Type B pancreatic cell (in vitro differentiated cells): ENCODE measurements around the gene CT47C1. TPM values are rescaled to one million over a fixed set of nuclear protein-coding genes. Genes with fewer than 3 reads are reported as not detected.

Experiments
- DNase-seq: peaks from one replicate; pipeline ENCODE4 v3.0.0; 2021; ENCODE audit warnings: mixed read lengths; ENCODE audit not compliant: unreplicated experiment; ENCODE audit errors: extremely low spot score
- H3K27ac Mint-ChIP-seq: 2 replicates; pipeline ENCODE4 v1.8.0; 2021; ENCODE audit warnings: mild to moderate bottlenecking, mixed read lengths
- H3K27me3 Mint-ChIP-seq: 2 replicates; pipeline ENCODE4 v1.8.0; 2021; ENCODE audit warnings: mixed read lengths
- H3K36me3 Mint-ChIP-seq: 2 replicates; pipeline ENCODE4 v1.8.0; 2021; ENCODE audit warnings: mixed read lengths
- H3K4me1 Mint-ChIP-seq: one replicate; pipeline ENCODE4 v1.8.0; 2021; ENCODE audit warnings: mixed read lengths; ENCODE audit not compliant: unreplicated experiment
- H3K4me3 Mint-ChIP-seq: 2 replicates; pipeline ENCODE4 v1.8.0; 2021; ENCODE audit warnings: mild to moderate bottlenecking, mixed read lengths
- H3K9me3 Mint-ChIP-seq: 2 replicates; pipeline ENCODE4 v1.8.0; 2021; ENCODE audit warnings: mixed read lengths
- CTCF ChIP-seq: fragments of 200-600 bp; sonication (generic); conservative IDR thresholded peaks from 2 replicates; pipeline ENCODE4 v1.5.0; 2021; ENCODE audit warnings: antibody characterized with exemption, mild to moderate bottlenecking
- total RNA-seq: library from RNA; stranded (reverse); gene quantifications from 2 replicates; pipeline ENCODE4 v1.2.1, GENCODE V29; 2021; ENCODE audit warnings: low replicate concordance

The CT47C1 gene
- total RNA-seq, 1 donor from 2014 or later: not detected

- no peaks in the 10 kb centered on the region for H3K9me3 Mint-ChIP-seq
- no peak overlapping the region for H3K27ac Mint-ChIP-seq
- H3K4me1 Mint-ChIP-seq: no peaks in the 10 kb centered on the region
- H3K4me3 Mint-ChIP-seq: no peak overlapping the region
- H3K27me3 Mint-ChIP-seq: no peaks in the 10 kb centered on the region
- TF ChIP-seq CTCF: no peak
- H3K36me3 Mint-ChIP-seq: no peaks in the 10 kb centered on the region
- DNase-seq: no peak
These were observed 3.7 kb upstream of the CT47C1 start for GRCh38 chrX:119069128-119069527.

GRCh38 chrX:119069762-119070161, 3.0 kb upstream of the CT47C1 start:
- no peaks in the 10 kb centered on the region for H3K9me3 Mint-ChIP-seq
- TF ChIP-seq CTCF: no peak
- no peak overlapping the region for H3K4me3 Mint-ChIP-seq

GRCh38 chrX:119071381-119071780, 1.4 kb upstream of the CT47C1 start:
- Mint-ChIP-seq H3K4me1 (no peaks in the 10 kb centered on the region), H3K9me3 (no peaks in the 10 kb centered on the region), H3K4me3 (no peak overlapping the region), H3K27ac (no peak overlapping the region), H3K27me3 (no peaks in the 10 kb centered on the region), H3K36me3 (no peaks in the 10 kb centered on the region)
- no peak for DNase-seq
- no peak for TF ChIP-seq CTCF

More at GRCh38 chrX:119069762-119070161, 3.0 kb upstream of the CT47C1 start:
- H3K27me3 Mint-ChIP-seq: no peaks in the 10 kb centered on the region
- H3K36me3 Mint-ChIP-seq: no peaks in the 10 kb centered on the region
- DNase-seq: no peak
- no peak overlapping the region for H3K27ac Mint-ChIP-seq
- no peaks in the 10 kb centered on the region for H3K4me1 Mint-ChIP-seq

GRCh38 chrX:119073200-119073905, 560 bp downstream of the CT47C1 start:
- Mint-ChIP-seq H3K4me3 (no peak overlapping the region), H3K27me3 (no peaks in the 10 kb centered on the region), H3K4me1 (no peaks in the 10 kb centered on the region), H3K9me3 (no peaks in the 10 kb centered on the region), H3K27ac (no peak overlapping the region), H3K36me3 (no peaks in the 10 kb centered on the region)
- no peak for DNase-seq
- no peak for TF ChIP-seq CTCF

GRCh38 chrX:119073911-119074310, 1.1 kb downstream of the CT47C1 start:
- no peaks in the 10 kb centered on the region for H3K27me3 Mint-ChIP-seq
- H3K4me1 Mint-ChIP-seq: no peaks in the 10 kb centered on the region
- no peaks in the 10 kb centered on the region for H3K36me3 Mint-ChIP-seq
- no peak for DNase-seq
- no peak overlapping the region for H3K4me3 Mint-ChIP-seq
- H3K27ac Mint-ChIP-seq: no peak overlapping the region
- no peak for TF ChIP-seq CTCF
- no peaks in the 10 kb centered on the region for H3K9me3 Mint-ChIP-seq
